ENCODE data around the gene PCNX3.

Gene PCNX3

DNA sequence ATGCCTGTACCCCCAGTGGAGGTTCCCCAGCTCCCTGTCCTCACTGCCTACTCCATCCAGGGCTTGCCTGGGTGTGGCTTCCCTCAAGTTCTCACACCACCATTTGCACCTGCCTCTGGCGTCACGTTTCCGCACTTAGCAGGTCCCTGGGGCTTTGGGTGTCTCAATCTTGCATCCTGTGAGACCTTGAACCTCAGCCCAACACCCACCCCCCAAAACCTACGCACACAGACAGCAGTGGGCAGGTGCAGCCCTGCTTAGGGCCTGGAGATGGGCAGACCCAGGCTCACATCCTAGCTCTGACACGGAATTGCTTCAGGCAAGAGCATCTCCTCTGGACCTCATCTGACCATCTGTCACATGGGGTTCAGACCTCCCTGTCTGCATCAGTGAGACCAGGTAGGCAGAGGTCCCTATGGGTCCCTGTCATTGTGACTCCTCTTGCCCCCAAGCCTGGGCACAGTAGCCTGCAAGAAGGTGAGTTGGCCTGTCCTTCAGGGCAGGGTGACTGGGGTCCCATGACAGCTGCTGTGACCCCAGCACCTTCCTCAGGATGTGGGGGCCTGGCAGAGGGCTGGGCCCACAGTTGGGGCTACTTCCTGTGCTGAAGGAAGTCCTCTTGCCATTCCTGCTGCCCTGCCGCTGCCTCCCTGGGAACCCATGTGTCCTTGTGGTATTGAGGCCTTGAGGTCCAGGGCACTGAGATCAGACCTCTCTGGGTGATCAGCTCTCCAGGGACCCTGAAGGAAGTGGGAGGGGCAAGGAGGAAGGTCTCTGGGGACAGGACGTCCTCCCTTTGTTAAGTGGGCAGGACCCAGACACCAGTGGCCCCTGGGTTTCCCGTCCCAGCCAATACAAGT, 24.3 kb downstream of the PCNX3 start:
- DNase-seq (ENCODE audit: low read depth in 2 of 2): peak; percentile 47 to 49

GRCh38 chr11:65640483-65641296, 25.1 kb downstream of the PCNX3 start:
- DNase-seq (ENCODE audit: low read depth in 2 of 2): no peak

- no peak for DNase-seq (ENCODE audit: low read depth in 2 of 2)
Observed at GRCh38 chr11:65641297-65642013, 25.9 kb downstream of the PCNX3 start.

DNA sequence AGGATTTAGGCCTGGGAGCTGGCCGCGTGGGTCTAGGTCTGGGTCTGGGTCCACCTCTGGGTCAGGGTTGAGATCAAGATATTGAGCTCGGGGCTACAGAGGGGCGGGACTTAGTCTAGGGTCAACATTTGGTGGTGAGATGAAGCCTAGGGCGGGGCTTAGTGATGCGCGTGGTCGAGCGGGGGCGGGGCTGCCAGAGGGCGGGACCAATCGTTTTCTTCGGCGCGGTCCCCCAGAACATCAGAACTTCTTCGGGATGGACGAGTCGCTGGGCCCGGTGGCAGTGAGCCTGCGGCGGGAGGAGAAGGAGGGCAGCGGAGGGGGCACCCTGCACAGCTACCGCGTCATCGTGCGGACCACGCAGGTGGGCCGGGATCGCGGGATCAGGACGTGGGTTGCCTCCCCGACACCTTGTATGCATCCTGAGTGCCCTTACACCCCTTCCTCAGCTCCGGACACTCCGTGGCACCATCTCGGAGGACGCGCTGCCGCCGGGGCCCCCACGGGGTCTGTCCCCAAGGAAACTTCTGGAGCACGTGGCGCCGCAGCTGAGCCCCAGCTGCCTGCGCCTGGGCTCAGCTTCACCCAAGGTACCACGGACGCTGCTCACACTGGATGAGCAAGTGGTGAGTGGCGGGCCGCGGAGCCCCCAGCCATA, 26.6 kb downstream of the PCNX3 start:
- no peak for DNase-seq (ENCODE audit: low read depth in 2 of 2)

DNA sequence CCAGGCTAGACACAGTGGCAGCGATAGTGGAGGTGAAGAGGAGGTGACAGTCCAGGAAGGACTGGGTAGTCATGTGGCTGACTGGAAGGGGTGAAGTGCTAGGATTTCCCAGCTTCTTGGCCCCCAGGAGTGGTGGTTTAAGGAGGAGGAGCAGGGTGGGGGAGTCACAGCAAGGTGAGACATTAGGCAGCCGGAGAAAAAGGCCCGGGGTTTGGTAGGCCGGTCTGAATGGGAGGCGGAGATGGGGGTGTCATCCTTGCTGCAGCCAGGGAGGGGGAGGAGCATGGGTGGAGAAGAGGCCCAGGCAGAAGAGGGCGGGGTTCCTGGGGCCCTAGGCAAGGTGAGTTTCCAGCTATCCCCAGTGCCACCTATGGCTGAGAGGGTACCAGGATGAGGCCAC, 28.4 kb downstream of the PCNX3 start:
- no peak for DNase-seq (ENCODE audit: low read depth in 2 of 2)

GRCh38 chr11:65644837-65645236, 29.3 kb downstream of the PCNX3 start:
- no peak for DNase-seq (ENCODE audit: low read depth in 2 of 2)

DNA sequence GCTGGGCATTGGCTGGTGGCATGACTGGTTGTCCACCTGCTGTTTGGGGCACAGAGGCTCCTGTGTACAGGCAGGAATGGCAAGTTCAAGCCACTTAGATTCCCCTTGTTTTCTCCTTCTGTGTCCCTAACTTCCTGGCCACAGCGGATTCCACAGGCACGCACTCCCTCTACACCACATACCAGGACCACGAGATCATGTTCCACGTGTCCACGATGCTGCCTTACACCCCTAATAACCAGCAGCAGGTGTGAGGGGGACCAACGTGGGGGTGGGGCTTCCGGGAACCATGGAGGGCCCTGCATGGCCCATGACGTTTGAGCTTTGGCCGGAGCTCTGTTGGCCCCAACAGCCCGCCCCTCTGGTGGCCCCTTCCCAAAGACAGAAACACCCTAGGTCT, 30.1 kb downstream of the PCNX3 start:
- DNase-seq (ENCODE audit: low read depth in 2 of 2): no peak

GRCh38 chr11:65646288-65646957, 30.8 kb downstream of the PCNX3 start:
- no peak for DNase-seq (ENCODE audit: low read depth in 2 of 2)

DNA sequence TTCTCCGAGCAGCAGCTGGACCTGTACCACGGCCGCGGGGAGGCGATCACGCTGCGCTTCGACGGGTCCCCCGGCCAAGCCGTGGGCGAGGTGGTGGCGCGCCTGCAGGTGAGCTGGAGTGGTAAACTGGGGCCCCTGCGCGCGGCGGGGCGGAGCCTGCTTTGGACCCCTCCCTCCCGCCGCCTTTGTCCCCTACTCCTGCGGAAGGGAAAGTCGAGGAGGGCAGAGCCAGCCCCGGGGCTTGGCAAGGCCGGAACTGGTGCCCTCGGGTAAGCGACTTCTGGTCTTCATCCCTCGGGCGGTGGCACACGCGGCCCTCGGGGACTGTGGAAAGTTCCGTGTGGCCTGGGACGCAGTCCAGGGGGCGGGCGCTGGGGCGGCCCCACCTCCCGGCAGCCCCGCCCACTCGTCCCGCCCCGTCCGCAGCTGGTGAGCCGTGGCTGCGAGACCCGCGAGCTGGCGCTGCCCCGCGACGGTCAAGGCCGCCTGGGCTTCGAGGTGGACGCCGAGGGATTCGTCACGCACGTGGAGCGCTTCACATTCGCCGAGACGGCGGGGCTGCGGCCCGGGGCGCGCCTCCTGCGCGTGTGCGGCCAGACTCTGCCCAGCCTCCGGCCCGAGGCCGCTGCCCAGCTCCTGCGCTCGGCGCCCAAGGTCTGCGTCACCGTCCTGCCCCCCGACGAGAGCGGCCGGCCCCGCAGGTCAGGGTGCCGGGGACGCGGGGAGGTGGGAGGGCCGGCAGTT, 31.6 kb downstream of the PCNX3 start:
- no peak for DNase-seq (ENCODE audit: low read depth in 2 of 2)

GRCh38 chr11:65648997-65649493, 33.5 kb downstream of the PCNX3 start:
- no peak for DNase-seq (ENCODE audit: low read depth in 2 of 2)

GRCh38 chr11:65649656-65650546, 34.3 kb downstream of the PCNX3 start:
- DNase-seq (ENCODE audit: low read depth in 2 of 2): no peak

DNA sequence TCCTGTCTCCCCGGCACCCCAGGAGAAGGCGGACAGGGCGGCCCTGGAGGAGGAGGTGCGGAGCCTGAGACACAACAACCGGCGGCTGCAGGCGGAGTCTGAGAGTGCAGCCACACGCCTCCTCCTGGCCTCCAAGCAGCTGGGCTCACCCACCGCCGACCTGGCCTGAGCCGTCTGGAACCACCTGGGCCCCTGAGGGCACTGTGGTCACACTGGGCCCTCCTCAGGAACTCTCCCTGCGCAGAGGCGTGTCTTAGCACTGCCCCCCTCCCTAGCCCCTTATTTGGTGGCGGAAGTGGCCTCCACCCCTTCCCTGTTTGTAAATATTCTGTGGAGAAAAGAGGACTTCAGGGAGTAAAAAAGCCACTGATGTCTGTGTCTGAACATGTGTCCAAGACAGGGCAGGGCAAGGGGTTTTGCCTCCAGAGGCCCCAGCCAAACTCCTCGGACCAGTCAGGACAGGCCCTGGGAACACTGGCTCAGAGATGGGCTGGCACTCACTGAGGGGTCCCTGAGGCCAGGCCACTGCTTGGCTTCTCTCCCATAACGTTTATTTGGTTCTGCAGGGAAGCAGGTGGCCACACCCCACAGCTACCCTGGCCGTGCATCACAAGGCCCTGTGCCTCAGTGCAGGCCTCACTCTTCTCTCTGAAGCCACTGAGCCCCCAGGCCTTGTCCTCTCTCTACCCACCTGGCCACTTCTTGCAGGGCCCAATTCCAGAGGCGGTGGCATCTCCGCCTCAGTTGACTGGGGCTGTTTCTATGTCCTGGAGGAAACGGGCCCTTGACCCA, 35.2 kb downstream of the PCNX3 start:
- no peak for DNase-seq (ENCODE audit: low read depth in 2 of 2)

GRCh38 chr11:65651339-65651588, 35.7 kb downstream of the PCNX3 start:
- no peak for DNase-seq (ENCODE audit: low read depth in 2 of 2)

DNA sequence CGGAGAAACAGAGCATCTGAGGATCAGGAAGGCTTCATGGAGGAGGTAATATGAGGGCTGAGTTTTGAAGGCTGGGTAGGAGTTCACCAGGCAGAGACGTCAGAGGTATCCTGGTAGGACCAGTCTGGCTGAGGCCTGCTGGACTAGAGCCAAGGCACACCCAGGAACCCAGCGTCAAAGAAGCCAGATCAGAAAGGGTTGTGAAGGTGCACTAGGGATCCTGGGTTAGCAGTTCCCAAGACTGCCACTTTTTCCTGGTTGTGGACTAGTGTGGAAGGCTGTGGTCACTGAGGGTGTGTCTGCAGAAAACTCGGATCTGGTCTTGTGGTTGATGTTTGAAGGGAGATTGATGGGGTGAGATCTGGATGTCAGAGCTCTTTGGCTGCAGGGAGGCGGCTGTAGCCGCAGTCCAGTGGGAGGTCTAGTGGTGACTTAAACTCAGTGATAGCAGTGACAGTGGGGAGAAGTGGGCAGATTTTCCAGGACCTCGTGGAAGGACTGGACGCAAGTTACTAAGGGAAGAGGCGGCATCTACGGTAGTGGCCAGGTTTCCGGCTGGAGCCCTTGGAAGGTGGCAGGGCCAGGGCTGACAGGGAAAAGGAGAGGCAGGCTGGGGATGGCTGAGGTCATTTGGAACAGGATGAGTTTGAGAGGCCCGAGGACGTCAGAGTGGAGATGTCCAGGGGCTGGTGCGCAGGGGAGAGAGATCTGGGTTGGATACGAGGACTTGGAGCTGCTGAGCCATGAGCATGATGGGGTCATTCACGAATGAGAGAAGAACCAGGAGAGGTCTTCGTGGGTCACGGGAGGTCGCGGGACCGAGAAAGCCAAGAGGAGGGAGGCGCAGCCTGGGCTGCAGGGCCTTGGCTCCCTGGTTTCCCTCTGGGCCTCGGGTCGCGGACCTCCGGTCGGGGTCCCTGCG, 36.3 kb downstream of the PCNX3 start:
- DNase-seq (ENCODE audit: low read depth in 2 of 2): no peak

- DNase-seq (ENCODE audit: low read depth in 2 of 2): peak; percentile 94 to 95
Observed at GRCh38 chr11:65652511-65653228, 37.1 kb downstream of the PCNX3 start.

DNA sequence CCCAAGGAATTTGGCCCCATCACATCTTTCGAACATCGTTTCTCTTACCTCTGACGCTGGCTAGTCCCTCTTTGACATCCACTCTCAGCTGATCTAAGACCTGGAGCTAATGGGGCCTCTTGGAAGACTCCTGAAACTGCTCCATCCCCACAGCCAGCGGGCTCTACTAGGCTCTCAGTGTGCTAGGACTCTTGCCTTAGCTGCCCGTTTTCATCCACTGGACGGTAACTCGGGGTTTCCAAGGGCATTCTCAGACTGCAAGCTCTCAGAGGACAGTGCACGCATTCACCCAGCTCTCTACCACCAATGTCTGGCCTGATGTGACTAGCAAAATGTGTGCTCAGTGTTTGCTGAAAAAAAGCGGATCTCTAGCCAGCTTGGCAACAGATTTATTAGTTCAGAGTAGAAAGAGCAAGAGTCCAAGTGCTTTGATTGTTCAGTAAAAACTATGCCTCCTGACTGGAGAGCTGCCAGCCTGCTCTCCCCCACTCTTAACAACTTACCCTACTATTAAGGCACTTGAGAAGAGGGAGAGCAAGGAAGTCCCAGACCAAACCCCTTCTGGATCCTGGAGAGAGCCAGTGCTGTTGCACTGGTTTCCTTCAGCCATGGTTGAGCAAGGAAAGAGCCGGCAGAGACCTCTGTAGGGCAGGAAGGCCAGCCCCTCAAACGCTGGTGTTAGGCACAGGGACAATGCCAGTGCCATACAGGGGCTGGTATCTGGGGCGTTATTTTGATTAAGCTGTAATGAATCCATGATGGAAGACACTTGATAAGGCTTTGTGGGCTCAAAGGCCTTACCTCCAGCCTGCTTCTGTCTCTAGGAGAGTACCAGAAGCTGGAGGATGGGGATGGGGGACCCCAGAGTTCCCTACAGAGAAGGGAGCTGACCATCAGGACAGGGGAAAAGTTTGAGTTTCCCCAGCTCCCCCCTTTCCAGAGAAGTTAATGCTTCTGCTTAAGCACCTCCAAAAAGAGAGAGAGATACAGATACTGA, 38.0 kb downstream of the PCNX3 start:
- DNase-seq (ENCODE audit: low read depth in 2 of 2): no peak

Measured in stimulated activated CD8-positive, alpha-beta memory T cell treated with anti-CD3 and anti-CD28 coated beads, Interleukin-2, amount 100 ng/mL, for 1 hour (primary cell).